ENCODE data around the gene BTF3L4.
"Not testable (repeated sequence)": the region's sequence is repeated elsewhere in the genome, so short reads cannot be mapped to it uniquely, and the experiment has no call there.

The BTF3L4 gene

GRCh38 chr1:52055066-52055865, 829 bp upstream of the BTF3L4 start, which contains the start of gene TXNDC12:
Gene TXNDC12 (minus strand): TSS chr1:52055191. CDS start chr1:52055096, 95 bp downstream.
- peak; percentile 51 for DNase-seq (ENCODE audit: low read depth)

GRCh38 chr1:52055866-52056162, 281 bp upstream of the BTF3L4 start:
- DNase-seq (ENCODE audit: low read depth) = no peak

GRCh38 chr1:52056937-52057231, 789 bp downstream of the BTF3L4 start:
- DNase-seq (ENCODE audit: low read depth) = no peak

- DNase-seq (ENCODE audit: low read depth) = no peak
These were observed 1.2 kb downstream of the BTF3L4 start for GRCh38 chr1:52057255-52057654.

GRCh38 chr1:52057876-52058415, 1.9 kb downstream of the BTF3L4 start:
- no peak for DNase-seq (ENCODE audit: low read depth)

- DNase-seq (ENCODE audit: low read depth) = no peak
These were observed 3.2 kb downstream of the BTF3L4 start for GRCh38 chr1:52059321-52059720.

- no peak for DNase-seq (ENCODE audit: low read depth)
These were observed 3.8 kb downstream of the BTF3L4 start for GRCh38 chr1:52059888-52060287.

GRCh38 chr1:52060822-52061221, 4.7 kb downstream of the BTF3L4 start:
- DNase-seq (ENCODE audit: low read depth) = no peak

- no peak for DNase-seq (ENCODE audit: low read depth)
These were observed 7.1 kb downstream of the BTF3L4 start for GRCh38 chr1:52063192-52063591.

- no peak for DNase-seq (ENCODE audit: low read depth)
These were observed 14.6 kb downstream of the BTF3L4 start for GRCh38 chr1:52070704-52071103.

GRCh38 chr1:52072291-52072690, 16.2 kb downstream of the BTF3L4 start:
- DNase-seq (ENCODE audit: low read depth) = no peak

GRCh38 chr1:52077277-52077676, 21.2 kb downstream of the BTF3L4 start:
- DNase-seq (ENCODE audit: low read depth) = not testable (repeated sequence)

GRCh38 chr1:52080014-52080415, 23.9 kb downstream of the BTF3L4 start:
- DNase-seq (ENCODE audit: low read depth) = no peak

- not testable (repeated sequence) for DNase-seq (ENCODE audit: low read depth)
These were observed 31.8 kb downstream of the BTF3L4 start for GRCh38 chr1:52087892-52088291.

- not testable (repeated sequence) for DNase-seq (ENCODE audit: low read depth)
These were observed 38.2 kb downstream of the BTF3L4 start for GRCh38 chr1:52094300-52094699.

GRCh38 chr1:52096216-52096615, 40.1 kb downstream of the BTF3L4 start:
- DNase-seq (ENCODE audit: low read depth) = no peak

- DNase-seq (ENCODE audit: low read depth) = no peak
These were observed 42.2 kb downstream of the BTF3L4 start for GRCh38 chr1:52098139-52098871.

- no peak for DNase-seq (ENCODE audit: low read depth)
These were observed 46.4 kb downstream of the BTF3L4 start for GRCh38 chr1:52102336-52103013.

- DNase-seq (ENCODE audit: low read depth) = no peak
These were observed 55.4 kb downstream of the BTF3L4 start for GRCh38 chr1:52111492-52111891.

- DNase-seq (ENCODE audit: low read depth) = no peak
These were observed 56.4 kb downstream of the BTF3L4 start for GRCh38 chr1:52112489-52112888.

GRCh38 chr1:52119301-52120079, 63.4 kb downstream of the BTF3L4 start:
- DNase-seq (ENCODE audit: low read depth) = no peak

GRCh38 chr1:52122384-52122783, 66.3 kb downstream of the BTF3L4 start:
- no peak for DNase-seq (ENCODE audit: low read depth)
